ENCODE data around the gene ZNF565.

The ZNF565 gene

GRCh38 chr19:36214386-36215275 lies at the start of gene ZNF565, which contains the start of gene ZNF146:
TSS of gene ZNF565 (minus strand) at chr19:36214665. CDS start at chr19:36201985, 12,680 bp downstream.
TSS of gene ZNF146 (plus strand) at chr19:36215106. CDS start at chr19:36236441, 21,335 bp downstream.
- H3K4me3 ChIP-seq (ENCODE audit: low read length): peak within 1 kb of the TSS; percentile 95
- peaks cover 5% of the 10 kb centered on the region for H3K4me1 ChIP-seq (ENCODE audit: control insufficient read depth, insufficient read depth, low read length)
- H3K27me3 ChIP-seq (replicated peaks; ENCODE audit: control insufficient read depth, insufficient read depth, low read length): no peaks in the 10 kb centered on the region
- H3K36me3 ChIP-seq (ENCODE audit: control insufficient read depth, insufficient read depth, low read length, severe bottlenecking): peaks cover 7% of the 10 kb centered on the region
- H3K9ac ChIP-seq (ENCODE audit: low read length): peak within 1 kb of the TSS; percentile 93
- no peaks in the 10 kb centered on the region for H3K9me3 ChIP-seq (ENCODE audit: control insufficient read depth, low read length)
- peak; percentile 99 for DNase-seq (ENCODE audit: low read depth)

GRCh38 chr19:36259211-36259610 lies 44.7 kb upstream of the ZNF565 start:
- no peak for DNase-seq (ENCODE audit: low read depth)
- Histone ChIP-seq H3K27me3 (replicated peaks; ENCODE audit: control insufficient read depth, insufficient read depth, low read length) (no peaks in the 10 kb centered on the region), H3K9ac (ENCODE audit: low read length) (no peak overlapping the region), H3K9me3 (ENCODE audit: control insufficient read depth, low read length) (no peaks in the 10 kb centered on the region), H3K36me3 (ENCODE audit: control insufficient read depth, insufficient read depth, low read length, severe bottlenecking) (no peaks in the 10 kb centered on the region), H3K4me1 (ENCODE audit: control insufficient read depth, insufficient read depth, low read length) (no peaks in the 10 kb centered on the region), H3K4me3 (ENCODE audit: low read length) (no peak overlapping the region)

- Histone ChIP-seq H3K27me3 (replicated peaks; ENCODE audit: control insufficient read depth, insufficient read depth, low read length) (no peaks in the 10 kb centered on the region), H3K4me1 (ENCODE audit: control insufficient read depth, insufficient read depth, low read length) (no peaks in the 10 kb centered on the region), H3K4me3 (ENCODE audit: low read length) (peak overlapping the region; percentile 80), H3K9ac (ENCODE audit: low read length) (peak overlapping the region; percentile 76), H3K9me3 (ENCODE audit: control insufficient read depth, low read length) (no peaks in the 10 kb centered on the region), H3K36me3 (ENCODE audit: control insufficient read depth, insufficient read depth, low read length, severe bottlenecking) (no peaks in the 10 kb centered on the region)
- no peak for DNase-seq (ENCODE audit: low read depth)
These were observed 43.8 kb upstream of the ZNF565 start for GRCh38 chr19:36258028-36258875.

- peak overlapping the region; percentile 76 for H3K9ac ChIP-seq (ENCODE audit: low read length)
- no peaks in the 10 kb centered on the region for H3K27me3 ChIP-seq (replicated peaks; ENCODE audit: control insufficient read depth, insufficient read depth, low read length)
- peak overlapping the region; percentile 80 for H3K4me3 ChIP-seq (ENCODE audit: low read length)
- H3K4me1 ChIP-seq (ENCODE audit: control insufficient read depth, insufficient read depth, low read length): no peaks in the 10 kb centered on the region
- no peak for DNase-seq (ENCODE audit: low read depth)
- no peaks in the 10 kb centered on the region for H3K36me3 ChIP-seq (ENCODE audit: control insufficient read depth, insufficient read depth, low read length, severe bottlenecking)
- no peaks in the 10 kb centered on the region for H3K9me3 ChIP-seq (ENCODE audit: control insufficient read depth, low read length)
These were observed 43.0 kb upstream of the ZNF565 start for GRCh38 chr19:36257520-36257876.

- Histone ChIP-seq H3K27me3 (replicated peaks; ENCODE audit: control insufficient read depth, insufficient read depth, low read length) (no peaks in the 10 kb centered on the region), H3K4me1 (ENCODE audit: control insufficient read depth, insufficient read depth, low read length) (no peaks in the 10 kb centered on the region), H3K9ac (ENCODE audit: low read length) (peak overlapping the region; percentile 76), H3K4me3 (ENCODE audit: low read length) (peak overlapping the region; percentile 80), H3K9me3 (ENCODE audit: control insufficient read depth, low read length) (no peaks in the 10 kb centered on the region), H3K36me3 (ENCODE audit: control insufficient read depth, insufficient read depth, low read length, severe bottlenecking) (no peaks in the 10 kb centered on the region)
- no peak for DNase-seq (ENCODE audit: low read depth)
These were observed 42.5 kb upstream of the ZNF565 start for GRCh38 chr19:36256853-36257519.

GRCh38 chr19:36256064-36256463 lies 41.6 kb upstream of the ZNF565 start:
- H3K27me3 ChIP-seq (replicated peaks; ENCODE audit: control insufficient read depth, insufficient read depth, low read length): no peaks in the 10 kb centered on the region
- no peaks in the 10 kb centered on the region for H3K36me3 ChIP-seq (ENCODE audit: control insufficient read depth, insufficient read depth, low read length, severe bottlenecking)
- no peak for DNase-seq (ENCODE audit: low read depth)
- no peaks in the 10 kb centered on the region for H3K9me3 ChIP-seq (ENCODE audit: control insufficient read depth, low read length)
- H3K9ac ChIP-seq (ENCODE audit: low read length): no peak overlapping the region
- H3K4me1 ChIP-seq (ENCODE audit: control insufficient read depth, insufficient read depth, low read length): no peaks in the 10 kb centered on the region
- no peak overlapping the region for H3K4me3 ChIP-seq (ENCODE audit: low read length)

- no peaks in the 10 kb centered on the region for H3K36me3 ChIP-seq (ENCODE audit: control insufficient read depth, insufficient read depth, low read length, severe bottlenecking)
- H3K27me3 ChIP-seq (replicated peaks; ENCODE audit: control insufficient read depth, insufficient read depth, low read length): no peaks in the 10 kb centered on the region
- no peaks in the 10 kb centered on the region for H3K4me1 ChIP-seq (ENCODE audit: control insufficient read depth, insufficient read depth, low read length)
- H3K9ac ChIP-seq (ENCODE audit: low read length): no peak overlapping the region
- no peak overlapping the region for H3K4me3 ChIP-seq (ENCODE audit: low read length)
- H3K9me3 ChIP-seq (ENCODE audit: control insufficient read depth, low read length): no peaks in the 10 kb centered on the region
- no peak for DNase-seq (ENCODE audit: low read depth)
These were observed 40.9 kb upstream of the ZNF565 start for GRCh38 chr19:36255316-36255715.

GRCh38 chr19:36254848-36255247 lies 40.4 kb upstream of the ZNF565 start:
- Histone ChIP-seq H3K4me1 (ENCODE audit: control insufficient read depth, insufficient read depth, low read length) (no peaks in the 10 kb centered on the region), H3K9ac (ENCODE audit: low read length) (no peak overlapping the region), H3K9me3 (ENCODE audit: control insufficient read depth, low read length) (no peaks in the 10 kb centered on the region), H3K4me3 (ENCODE audit: low read length) (no peak overlapping the region), H3K36me3 (ENCODE audit: control insufficient read depth, insufficient read depth, low read length, severe bottlenecking) (no peaks in the 10 kb centered on the region), H3K27me3 (replicated peaks; ENCODE audit: control insufficient read depth, insufficient read depth, low read length) (no peaks in the 10 kb centered on the region)
- no peak for DNase-seq (ENCODE audit: low read depth)

DNA sequence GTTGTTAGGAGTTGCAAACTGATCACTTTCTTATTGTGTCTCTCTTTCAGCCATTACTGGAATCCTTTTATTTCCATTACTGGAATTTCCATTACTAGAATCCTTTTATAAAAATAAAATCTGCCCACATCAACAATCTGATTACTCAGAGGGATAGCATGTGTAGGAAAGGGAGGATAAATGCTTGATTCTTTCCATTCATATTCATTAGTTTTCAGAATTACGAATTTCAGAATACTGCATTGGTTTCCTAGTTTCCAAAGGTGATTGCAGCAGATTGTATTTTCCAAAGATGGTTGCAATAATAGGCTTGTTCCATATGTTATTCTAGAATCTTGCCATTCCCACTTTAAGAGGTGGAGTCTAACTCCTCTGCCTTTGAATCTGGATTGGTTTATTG lies 37.6 kb upstream of the ZNF565 start:
- Histone ChIP-seq H3K27me3 (replicated peaks; ENCODE audit: control insufficient read depth, insufficient read depth, low read length) (no peaks in the 10 kb centered on the region), H3K4me1 (ENCODE audit: control insufficient read depth, insufficient read depth, low read length) (no peaks in the 10 kb centered on the region), H3K4me3 (ENCODE audit: low read length) (no peak overlapping the region), H3K36me3 (ENCODE audit: control insufficient read depth, insufficient read depth, low read length, severe bottlenecking) (no peaks in the 10 kb centered on the region), H3K9ac (ENCODE audit: low read length) (no peak overlapping the region), H3K9me3 (ENCODE audit: control insufficient read depth, low read length) (no peaks in the 10 kb centered on the region)
- DNase-seq (ENCODE audit: low read depth): no peak

DNA sequence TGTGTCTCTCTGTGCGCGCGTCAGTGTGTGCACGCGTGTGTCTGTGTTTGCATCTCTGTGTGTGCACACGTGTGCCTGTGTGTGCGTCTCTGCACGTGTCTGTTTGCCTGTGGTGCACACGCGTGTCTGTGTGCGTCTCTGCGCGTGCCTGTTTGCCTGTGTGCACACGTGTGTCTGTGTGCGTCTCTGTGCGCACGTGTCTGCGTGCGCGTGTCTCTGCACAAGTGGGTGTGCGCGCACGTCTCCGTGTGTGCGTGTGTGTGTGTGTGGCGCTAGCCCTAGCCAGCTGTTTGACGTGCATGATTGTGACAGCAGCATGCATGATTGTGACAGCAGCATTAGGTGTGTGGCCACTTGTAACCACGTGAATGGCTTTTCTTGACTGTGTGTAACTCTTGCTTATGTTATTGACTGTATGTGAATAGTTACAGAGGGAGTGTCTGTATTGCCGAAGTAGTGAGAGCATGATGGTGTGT lies 31.6 kb upstream of the ZNF565 start:
- Histone ChIP-seq H3K4me1 (ENCODE audit: control insufficient read depth, insufficient read depth, low read length) (peaks cover 9% of the 10 kb centered on the region), H3K4me3 (ENCODE audit: low read length) (peak overlapping the region; percentile 81), H3K36me3 (ENCODE audit: control insufficient read depth, insufficient read depth, low read length, severe bottlenecking) (no peaks in the 10 kb centered on the region), H3K9ac (ENCODE audit: low read length) (no peak overlapping the region), H3K9me3 (ENCODE audit: control insufficient read depth, low read length) (no peaks in the 10 kb centered on the region), H3K27me3 (replicated peaks; ENCODE audit: control insufficient read depth, insufficient read depth, low read length) (peaks cover 4% of the 10 kb centered on the region)
- no peak for DNase-seq (ENCODE audit: low read depth)
